ENCODE measurements around the gene LRRTM4.

LRRTM4 gene

DNA sequence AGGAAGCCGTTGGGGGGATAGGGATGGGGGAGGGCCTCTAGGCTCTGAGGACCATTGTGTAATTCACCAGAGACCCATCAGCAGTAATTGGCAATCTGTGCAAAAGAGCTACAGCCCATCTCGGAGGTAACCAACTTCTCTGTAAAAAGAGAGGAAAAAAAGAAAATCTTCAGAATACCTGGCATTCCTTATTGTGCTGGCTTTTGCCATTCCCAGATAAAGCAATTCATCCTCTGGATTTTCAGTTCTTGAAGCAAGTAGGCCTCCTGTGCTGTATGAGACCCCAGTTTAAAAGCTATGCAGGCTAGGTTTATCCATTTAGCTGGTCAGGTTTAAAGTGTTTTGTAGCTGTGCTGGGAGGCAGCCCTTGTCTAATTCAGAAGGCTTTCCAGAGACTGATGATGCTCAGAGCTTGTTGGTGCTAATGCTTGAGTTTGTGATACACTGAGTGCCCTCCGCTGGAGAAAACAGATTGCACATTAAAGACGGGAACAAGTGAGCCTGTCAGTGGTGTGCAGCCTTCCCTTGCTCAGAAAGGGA lies at the start of gene LRRTM4:
Gene LRRTM4, minus strand, starts transcription at position 446 of the 540 bp plus-strand sequence.
- peak; percentile 29 for DNase-seq

DNA sequence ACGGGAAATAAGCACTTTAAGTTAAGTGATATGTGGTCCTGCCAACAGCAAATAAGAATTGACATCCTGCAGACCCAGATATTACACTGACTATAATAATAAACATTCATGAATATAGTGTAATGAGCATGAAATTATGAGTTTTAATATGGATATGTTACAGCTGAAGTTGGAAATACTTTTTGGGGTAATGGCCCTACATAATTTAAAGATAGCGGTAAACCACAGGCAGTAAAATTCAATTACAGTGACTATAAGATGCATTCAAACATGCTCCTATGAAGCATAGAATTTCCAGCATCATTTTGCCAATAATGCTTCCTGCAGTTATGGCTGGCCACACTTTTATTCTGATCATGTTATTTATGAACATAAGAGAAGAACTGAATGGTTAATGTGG lies 49.4 kb upstream of the LRRTM4 start:
- DNase-seq: no peak

DNA sequence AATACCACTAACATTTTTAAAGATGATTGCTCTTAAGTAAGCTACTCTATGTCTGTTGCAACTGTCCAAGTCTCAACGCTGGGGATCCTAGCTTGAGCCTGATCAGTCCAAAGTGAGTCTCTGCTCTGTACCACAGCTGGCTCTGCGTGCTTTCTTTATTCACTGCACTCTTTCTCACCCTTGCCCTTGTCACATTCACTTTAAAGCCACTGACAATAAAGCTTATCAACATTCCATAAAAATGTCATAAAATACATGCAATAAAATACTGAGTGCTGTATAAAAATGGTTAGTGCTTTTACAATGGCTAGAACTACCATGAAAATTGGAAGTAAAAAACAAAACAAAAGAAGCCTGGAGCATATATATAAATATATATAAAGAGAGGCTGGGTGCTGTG lies 45.5 kb upstream of the LRRTM4 start:
- no peak for DNase-seq

DNA sequence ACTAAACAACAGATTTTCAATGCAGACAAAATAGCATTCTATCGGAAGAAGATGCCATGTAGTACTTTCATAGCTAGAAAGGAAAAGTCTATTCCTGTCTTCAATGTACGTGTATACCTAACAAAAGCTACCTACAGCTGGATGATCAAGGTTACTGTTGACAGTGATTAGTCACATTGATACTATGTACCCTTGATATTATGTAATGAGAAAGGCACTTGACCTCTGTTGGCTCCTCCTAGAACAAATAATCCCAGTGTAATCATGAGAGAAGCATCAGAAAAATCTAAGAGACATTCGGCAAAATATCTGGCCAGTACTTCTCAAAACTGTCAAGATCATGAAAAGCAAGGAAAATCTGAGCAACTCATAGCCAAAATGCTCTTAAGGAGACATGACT lies 44.4 kb upstream of the LRRTM4 start:
- no peak for DNase-seq

DNA sequence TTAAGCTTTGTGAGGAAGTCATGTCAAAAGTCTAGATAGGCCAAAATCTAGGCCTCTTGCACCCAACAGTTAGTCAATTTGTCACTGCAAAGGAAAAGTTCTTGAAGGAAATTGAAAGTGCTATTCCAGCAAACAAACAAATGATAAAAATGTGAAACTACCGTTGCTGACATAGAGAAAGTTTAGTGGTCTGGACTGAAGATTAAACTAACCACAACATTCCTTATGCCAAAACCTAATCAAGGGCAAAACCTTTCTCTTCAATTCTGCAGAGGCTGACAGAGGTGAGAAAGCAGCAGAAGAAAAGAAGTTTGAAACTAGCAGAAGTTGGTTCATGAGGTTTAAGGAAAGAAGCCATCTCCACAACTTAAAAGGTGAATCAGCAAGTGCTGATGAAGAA lies 44.0 kb upstream of the LRRTM4 start:
- no peak for DNase-seq

DNA sequence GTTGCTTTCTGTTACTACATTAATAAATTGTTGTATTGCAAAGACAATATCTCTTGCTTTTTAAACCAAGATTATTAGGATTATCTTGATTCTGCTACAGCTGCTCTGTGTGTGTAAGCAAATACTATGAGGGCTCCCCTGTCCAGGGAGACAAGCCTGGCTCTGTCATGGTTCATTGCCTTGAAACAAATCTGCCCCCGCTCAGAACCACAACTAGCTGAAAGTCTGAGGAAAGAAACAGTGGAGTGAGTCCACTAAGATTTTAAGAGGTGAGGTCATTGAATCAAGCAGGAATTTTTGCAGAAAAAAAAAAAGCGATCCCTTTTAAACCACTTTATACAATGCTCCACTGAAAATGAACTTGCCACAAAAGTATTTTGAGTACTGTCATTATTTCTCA lies 30.8 kb upstream of the LRRTM4 start:
- no peak for DNase-seq

DNA sequence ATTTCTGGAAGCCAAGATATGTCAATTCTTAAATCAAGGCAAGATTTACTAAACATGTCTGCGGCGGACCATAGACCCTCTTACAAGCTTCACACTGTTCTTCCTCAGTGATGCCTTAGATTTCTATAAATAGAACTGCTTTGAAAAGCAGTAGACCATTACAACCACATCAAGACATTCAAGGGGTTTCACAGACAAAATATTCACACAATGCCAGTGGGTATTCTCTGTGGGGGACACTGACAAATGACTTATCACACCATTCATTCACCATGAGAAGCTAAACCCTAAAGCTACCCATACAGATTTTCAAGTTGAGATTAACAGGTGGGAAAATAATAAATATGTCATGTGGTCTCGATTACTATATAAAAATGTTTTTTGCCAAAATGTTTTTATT lies 15.9 kb upstream of the LRRTM4 start:
- DNase-seq: no peak

DNA sequence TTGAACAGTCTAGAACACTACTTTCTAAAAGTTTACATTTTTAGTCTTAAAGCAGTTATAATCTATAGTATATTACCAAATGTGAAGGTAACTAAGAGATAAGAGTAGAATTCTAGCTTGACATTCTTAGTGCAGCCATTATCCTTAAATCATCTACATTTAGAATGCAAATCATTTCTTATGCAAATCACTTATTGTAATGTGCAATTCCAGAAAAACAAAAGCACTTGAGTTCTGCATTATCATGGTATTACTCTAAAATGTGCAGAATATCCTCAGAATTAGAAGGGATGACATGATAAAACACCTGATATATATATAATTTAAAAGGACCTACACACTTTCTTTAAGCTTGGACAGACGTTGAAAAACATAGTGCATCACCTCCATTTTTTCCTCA lies 712 bp upstream of the LRRTM4 start:
- no peak for DNase-seq

DNA sequence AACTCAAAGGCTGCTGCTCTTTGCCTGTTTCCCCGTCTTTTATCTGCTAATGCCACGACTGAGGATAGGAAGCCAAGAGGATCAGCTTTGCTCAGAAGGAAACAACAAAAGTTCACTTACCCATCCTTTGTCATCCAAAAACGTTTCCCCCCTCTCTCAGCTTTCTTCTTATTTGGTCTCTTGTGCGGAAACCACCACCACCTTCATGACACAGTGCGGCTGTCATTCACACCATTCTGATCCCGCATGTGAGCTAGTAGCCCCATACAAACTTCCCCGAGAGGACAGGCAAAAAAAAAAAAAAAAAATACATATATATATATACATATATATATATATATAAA lies 656 bp downstream of the LRRTM4 start:
- DNase-seq: no peak

DNA sequence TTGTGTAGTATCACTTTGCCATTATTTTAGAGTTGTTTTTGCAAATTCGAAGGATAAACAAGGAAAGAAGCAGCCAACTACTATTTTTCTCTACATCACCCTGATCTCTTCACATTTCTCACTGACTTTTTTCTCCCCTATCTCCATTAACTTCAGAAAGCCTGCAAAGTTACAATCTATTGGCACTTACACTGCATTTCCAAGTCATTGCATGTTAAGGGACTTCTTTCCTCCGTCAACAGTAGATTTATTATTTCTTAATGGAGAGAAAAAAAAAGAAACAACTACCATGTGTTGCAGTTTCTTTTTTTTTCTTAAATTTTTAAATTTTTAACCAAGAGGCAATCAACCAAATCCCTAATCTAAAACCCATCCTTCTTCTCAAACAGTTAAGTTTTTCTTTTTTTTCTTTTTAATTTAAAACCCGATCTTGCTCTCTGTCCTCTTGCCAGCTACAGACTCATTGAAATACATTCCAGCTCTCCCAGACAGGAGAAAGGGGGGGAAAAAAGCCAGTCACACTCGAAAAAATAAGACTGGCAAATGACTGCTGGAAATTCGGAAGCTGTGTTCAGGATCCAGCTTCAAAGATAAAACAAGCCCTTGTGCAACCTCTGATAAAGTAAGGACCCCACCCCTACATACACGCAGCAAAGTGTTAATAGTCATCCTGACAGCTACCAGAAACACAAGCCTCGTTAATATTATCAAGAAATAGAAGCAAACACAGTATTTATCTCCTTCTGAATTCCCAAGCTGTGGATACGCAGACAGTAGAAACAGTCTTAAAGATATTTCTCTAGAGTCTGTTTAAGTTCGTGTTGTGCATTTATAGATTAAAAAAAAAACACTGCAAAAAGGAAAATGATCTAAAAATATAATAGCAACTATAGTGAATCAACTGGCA lies 1.3 kb downstream of the LRRTM4 start:
- no peak for DNase-seq

DNA sequence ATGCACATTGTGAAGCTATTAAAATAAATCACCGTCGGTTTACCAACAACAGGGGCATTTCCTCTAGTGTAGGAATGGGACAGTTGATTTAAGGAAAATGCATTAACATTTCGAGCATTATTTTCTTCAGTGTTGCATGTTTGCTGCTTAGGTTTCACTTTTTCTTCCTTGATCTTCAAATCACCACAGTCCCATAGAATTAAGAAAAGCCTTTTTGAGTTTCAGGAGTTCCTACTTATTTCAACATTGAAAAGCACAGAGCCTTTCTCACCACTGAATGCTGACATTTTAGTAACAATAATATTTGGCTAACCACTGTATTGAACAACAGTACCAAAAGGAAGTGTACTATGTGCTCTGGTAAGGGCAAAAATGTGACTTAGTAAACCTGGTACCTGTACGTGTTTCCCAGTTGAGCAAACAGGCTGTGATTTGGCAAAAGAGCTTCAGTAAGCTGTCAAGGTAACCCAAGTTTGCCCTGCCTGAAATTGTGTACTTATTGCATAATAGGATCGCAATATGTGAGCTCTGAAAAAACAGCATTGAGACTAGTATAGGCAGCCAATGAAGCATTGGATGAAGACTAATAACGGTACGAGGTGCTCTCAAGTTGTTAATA lies 2.2 kb downstream of the LRRTM4 start:
- no peak for DNase-seq

DNA sequence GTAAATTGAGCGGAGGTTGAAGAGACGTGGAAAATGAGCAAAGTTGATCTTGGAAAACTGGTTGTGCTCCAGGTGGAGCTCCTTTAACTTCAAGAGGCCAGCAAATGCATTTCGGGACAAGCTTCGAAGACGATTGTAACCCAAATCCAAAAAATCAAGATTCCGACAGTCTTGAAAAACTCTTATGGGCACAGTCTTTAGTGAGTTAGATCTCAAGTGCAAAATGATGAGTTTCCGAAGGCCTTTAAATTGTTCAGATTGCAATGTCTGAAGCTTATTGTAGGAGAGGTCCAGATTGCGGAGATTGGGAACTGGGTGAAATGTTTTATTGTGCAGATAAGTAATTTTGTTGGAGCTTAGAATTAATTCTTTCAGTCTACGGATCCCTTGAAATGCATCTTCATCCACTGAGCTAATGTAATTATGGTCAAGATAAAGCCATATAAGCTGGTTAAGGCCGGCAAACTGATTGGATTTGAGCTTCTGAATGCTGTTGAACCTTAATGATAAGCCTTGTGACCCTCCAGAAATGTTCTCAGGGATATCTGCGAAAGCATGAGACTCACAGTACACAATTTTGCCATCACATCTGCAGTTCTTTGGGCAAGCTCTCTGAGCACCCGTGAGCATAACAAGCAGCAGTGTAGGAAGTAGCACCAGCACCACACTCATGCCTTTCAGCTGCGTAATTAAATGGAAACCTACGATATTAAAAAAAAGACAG lies 2.9 kb downstream of the LRRTM4 start:
- no peak for DNase-seq

DNA sequence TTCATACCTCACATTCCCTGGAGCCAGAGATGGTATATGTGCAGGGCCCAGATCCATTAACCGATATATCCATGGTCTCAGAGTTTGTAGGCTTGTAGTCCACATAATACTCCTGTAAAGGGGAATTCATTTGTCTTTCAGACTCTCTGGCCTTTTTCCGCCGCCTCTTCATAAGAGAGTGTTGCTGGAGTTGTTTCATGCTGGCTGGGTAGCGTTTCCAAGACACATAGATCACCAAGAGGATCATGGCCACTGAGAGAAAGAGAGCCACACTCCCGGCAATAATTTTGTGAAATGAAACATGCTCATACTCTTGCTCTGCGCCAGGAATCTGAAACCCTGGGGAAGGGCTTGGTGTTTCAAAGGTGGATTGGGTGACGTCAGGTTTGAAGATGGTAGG lies 3.9 kb downstream of the LRRTM4 start:
- DNase-seq: no peak

DNA sequence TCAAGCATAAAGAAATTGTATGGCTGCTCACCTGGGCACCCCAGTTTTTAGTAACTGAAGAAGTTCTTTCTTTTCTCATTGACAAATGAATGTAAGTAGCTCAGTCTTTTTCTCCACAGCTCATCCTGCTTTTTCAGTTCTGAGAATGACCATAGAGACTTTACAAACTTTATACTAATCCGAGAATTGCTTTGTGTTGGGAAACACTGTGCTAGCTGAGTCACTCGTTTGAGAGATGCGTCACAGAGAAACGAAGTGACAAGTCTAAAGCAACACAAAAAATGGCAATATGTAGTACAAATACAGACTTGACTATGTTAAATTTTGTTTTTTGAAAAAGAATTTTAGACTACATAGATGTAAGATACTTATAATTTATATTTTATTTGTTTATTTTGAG lies 9.0 kb downstream of the LRRTM4 start:
- DNase-seq: no peak

DNA sequence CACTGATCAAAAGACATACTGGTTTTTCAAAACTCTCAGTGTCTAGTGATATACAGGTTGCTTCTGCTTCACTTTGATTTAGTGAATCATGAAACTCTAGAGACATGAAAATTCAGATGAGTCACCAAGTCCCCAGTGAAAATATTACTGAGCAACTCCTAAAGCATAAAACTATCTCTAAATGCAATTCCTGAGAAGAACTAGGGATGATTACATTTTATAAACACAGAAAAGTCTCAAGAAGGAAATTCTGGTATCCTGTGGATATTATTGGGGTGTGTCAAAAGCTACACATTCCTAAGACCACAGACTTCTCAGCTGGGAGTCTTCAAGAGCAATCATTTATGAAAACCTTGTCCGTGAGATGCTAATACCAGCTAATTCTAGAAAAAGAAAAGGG lies 9.7 kb downstream of the LRRTM4 start:
- no peak for DNase-seq

DNA sequence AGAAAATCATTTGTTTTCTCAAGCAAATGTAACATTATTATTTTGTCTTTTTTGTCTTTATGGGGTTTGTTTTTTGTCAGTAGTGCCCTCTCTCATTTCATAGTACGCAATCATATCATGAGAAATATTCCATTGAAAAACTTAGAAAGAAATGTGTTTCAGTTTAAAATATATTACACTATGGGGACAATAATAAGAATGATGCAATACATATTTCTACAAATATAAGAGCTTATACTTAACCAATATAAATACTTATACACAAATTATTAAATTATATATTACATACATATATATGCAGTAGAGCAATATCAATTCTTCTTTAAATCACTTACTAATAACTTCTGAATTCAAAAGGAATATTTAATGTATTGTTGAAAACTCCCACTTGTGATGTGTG lies 13.7 kb downstream of the LRRTM4 start:
- DNase-seq: no peak

DNA sequence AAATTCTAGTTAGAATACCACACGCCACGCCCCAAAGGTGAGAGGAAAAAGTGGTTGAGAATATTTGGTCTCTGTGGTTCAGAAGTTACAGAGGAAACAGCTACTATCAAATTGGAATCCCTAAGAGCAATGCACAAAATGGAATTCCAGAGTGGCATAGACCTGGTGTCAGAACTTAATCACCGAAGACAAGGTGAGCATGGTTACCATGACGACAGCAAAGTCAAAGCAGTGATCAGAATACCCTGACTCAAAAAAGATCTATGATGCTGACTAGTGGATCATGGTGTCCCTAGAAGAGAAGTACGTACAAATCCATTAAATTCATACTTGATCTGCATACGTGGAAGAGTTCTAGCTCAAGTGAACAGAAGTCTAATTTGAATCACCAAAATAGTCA lies 14.5 kb downstream of the LRRTM4 start:
- DNase-seq: no peak

DNA sequence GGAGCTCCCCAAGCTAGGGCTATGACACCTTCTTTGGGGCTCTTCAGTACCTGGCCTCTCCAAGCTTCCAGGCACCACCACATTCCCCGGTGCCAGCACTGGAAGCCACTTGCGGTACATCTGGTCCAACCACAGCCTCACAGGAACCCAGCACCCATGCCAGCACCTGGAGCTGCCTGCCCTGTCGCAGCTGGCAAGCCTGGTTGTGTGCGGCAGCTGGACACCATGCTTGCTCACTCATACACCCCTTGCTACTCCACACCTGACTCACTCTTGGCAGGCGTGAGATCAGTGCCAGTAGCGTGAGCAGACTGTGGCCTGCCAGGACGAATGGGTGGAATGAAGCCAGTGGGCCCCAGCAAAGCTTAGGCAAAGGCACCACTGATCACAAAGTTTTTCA lies 34.0 kb downstream of the LRRTM4 start:
- no peak for DNase-seq

DNA sequence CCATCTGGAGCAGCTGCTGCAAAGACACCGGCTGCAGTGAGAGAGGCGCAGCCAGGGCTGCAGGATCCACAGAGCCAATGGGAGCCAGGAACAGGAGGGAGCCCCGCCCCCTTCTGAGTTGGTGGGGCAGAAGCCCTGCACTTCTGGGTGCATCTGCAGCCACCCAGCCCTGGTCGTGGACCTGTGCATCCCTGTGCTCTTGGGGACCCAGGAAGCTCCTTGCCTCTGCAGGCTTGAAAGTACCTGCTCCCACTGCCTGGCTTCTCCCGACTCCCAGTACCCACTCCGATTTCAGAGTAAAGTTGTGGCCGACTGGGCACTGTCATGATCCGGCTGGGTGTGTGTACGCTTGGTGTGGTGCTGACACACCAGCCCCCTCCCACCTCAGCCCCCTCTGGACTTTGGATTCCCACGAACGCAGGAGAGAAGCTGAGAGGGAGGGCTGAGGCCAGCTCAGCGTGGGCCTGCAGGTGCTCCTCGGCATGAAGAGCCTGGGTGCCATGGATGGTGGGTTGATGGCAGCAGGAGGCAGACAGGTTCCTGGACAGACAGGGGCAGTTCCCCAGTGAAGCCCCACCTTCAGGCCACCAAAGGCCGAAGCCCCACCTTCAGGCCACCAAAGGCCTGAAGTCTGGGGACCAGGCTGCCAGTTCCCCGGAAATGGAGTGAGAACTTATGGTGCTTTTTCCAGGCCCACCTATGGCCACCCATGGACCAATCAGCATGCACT lies 34.9 kb downstream of the LRRTM4 start:
- DNase-seq: no peak

DNA sequence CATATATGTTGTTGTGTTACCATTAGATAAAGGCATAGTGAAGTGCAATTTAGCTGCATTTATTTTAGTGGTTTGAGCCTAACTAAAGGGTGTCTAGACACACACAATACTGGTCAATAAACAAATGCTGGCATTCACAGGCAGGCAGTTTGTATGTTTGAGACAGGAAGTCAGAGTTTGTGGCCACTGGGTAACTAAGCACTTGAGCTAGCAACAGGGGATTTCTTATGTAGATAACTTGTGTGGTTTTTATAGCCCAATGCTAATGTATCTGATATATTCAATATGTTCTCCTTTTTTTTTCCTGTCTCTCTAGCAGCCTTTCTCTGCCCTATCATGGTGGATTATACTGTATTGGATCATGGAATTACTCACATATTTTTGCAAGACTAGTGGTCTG lies 38.1 kb downstream of the LRRTM4 start:
- no peak for DNase-seq

DNA sequence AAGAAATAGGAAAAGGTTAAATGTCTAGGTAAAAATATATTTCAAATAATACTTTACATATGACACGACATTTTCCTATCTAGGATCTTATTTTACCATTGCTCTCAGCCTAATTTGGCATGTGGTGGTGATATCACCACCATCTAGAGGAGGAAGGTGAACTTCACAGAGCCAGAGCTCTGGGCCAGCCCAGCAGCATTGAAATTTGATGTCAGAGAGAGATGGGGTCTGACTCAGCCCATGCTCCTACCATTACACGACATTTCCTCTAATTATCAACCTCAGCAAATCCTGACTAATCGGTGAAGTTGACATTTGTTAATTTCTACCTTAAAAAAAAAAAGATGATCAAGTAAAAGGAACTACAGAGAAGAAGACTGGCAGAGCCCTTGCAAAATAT lies 42.3 kb downstream of the LRRTM4 start:
- DNase-seq: no peak

DNA sequence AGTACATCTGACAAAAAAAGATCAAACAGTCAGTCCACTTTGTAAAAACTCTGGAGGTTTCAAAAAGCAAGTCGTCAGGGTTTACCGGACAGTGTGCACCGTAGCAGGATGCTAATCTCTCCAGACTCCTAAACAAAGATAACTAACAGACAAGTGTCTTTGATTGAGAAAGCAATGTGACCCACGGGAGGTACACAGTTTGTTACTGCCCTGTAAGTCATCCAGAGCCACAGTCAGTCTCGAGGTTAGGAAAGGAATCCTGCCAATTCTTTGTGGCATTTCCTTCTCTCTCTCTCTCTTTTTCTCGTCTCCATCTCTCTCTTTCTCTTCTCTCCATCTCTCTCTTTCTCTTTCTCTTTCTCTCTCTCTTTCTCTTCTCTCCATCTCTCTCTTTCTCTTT lies 42.8 kb downstream of the LRRTM4 start:
- no peak for DNase-seq

DNA sequence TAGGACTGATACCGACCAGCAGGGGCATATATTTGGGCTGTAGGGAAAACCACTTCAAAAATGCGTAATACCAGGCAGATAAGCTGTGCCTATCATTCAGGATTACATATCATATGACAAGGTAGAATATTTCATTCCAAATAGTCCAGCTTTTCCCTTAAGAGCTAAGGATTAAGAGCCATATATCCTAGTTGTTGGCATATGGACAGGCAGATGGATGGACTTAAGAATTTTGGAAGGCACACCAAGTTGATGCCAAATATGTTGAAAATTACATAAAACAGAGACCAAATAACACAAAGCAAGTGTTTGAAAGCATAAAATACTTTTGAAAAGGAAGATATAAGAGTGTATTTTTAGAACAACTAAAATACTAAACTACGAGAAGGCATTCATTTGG lies 52.1 kb downstream of the LRRTM4 start:
- peak; percentile 90 for DNase-seq
